OCI-LY1 (cell line): ENCODE results near the gene ALDH3B2.

ENCODE experiments used
- CTCF ChIP-seq: fragments of 200-600 bp; sonication (generic), shearing (Covaris generic); IDR thresholded peaks from 2 replicates; pipeline ENCODE4 v1.5.1; 2017; ENCODE audit warnings: mild to moderate bottlenecking, antibody characterized with exemption, low read length, moderate library complexity, mixed read lengths
- EZH2 ChIP-seq: fragments of 200-600 bp; sonication (generic), shearing (Covaris generic); IDR thresholded peaks from 2 replicates; pipeline ENCODE4 v1.8.0; 2017; ENCODE audit warnings: borderline replicate concordance, mixed run types, mild to moderate bottlenecking, antibody characterized with exemption, low read length, moderate library complexity, mixed read lengths

DNA sequence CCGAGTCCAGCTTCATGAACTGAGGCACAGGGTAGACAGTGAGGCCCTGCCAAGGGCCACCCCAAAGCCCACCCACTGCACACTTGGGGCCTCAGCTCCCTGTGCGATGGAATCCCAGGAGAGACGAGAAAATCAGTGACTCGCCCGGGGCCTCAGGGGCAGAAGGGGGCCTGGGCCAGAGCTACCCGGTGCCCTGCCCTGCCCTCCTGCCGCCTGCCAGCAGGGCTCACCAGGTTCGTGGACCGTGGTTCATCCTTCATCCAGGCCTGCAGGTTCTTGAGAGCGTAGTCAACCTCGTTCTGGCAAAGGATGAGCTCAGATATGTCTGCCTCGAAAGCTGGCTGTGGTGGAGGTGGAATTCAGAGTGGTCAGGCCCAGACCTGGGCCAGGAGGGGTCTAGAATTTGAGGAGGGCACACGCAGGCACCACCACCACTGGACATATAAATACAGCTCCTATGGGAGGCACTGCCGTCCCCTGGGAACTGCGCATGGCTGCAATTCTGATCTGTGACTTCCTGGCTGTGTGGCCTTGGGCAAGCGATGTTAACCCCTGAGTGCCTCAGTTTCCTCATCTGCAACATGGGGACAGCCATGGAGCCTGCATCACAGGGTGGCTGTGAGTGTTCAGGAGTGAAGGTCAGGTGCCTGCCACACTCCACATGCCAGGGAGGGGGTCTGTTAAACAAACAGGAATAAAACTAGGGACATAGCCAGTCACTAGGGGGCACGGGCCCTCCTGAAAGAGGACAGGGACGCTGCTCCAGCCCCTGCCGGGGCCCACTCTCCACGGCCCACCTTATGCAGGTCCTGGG, 7.5 kb downstream of the ALDH3B2 start:
- TF ChIP-seq CTCF (no peak), EZH2 (no peak)
